ENCODE data around the gene HOXB2. TPM values are rescaled to one million over a fixed set of nuclear protein-coding genes. Genes with fewer than 3 reads are reported as not detected.
"Not testable (repeated sequence)": the region's sequence is repeated elsewhere in the genome, so short reads cannot be mapped to it uniquely, and the experiment has no call there.

Gene HOXB2
- total RNA-seq, 1 experiment from 2014 or later, result 30.7 TPM

GRCh38 chr17:48541577-48542113 lies 3.3 kb downstream of the HOXB2 start:
- peak; percentile 79 for DNase-seq (ENCODE audit: low read depth)

GRCh38 chr17:48541036-48541576 lies 3.8 kb downstream of the HOXB2 start:
- no peak for DNase-seq (ENCODE audit: low read depth)

- DNase-seq (ENCODE audit: low read depth), result no peak
Measured at GRCh38 chr17:48540213-48540612, 4.7 kb downstream of the HOXB2 start.

GRCh38 chr17:48539177-48539576 lies 5.7 kb downstream of the HOXB2 start:
- peak; percentile 93 for DNase-seq (ENCODE audit: low read depth)

- DNase-seq (ENCODE audit: low read depth), result no peak
Measured at GRCh38 chr17:48537316-48537715, 7.6 kb downstream of the HOXB2 start.

- not testable (repeated sequence) for DNase-seq (ENCODE audit: low read depth)
Measured at GRCh38 chr17:48535793-48536559, 8.9 kb downstream of the HOXB2 start.

GRCh38 chr17:48532261-48532660 lies 12.6 kb downstream of the HOXB2 start:
- DNase-seq (ENCODE audit: low read depth), result no peak

GRCh38 chr17:48530887-48531272 lies 14.0 kb downstream of the HOXB2 start, which contains the start of gene HOXB1:
Gene HOXB1 (minus strand): TSS chr17:48531011. CDS start chr17:48530904, 107 bp downstream.
- no peak for DNase-seq (ENCODE audit: low read depth)

GRCh38 chr17:48530208-48530886 lies 14.6 kb downstream of the HOXB2 start:
- no peak for DNase-seq (ENCODE audit: low read depth)

- no peak for DNase-seq (ENCODE audit: low read depth)
Measured at GRCh38 chr17:48529683-48530009, 15.3 kb downstream of the HOXB2 start.

- no peak for DNase-seq (ENCODE audit: low read depth)
Measured at GRCh38 chr17:48528936-48529682, 15.8 kb downstream of the HOXB2 start.

- no peak for DNase-seq (ENCODE audit: low read depth)
Measured at GRCh38 chr17:48528153-48528935, 16.6 kb downstream of the HOXB2 start.

- no peak for DNase-seq (ENCODE audit: low read depth)
Measured at GRCh38 chr17:48527547-48527932, 17.4 kb downstream of the HOXB2 start.

- DNase-seq (ENCODE audit: low read depth), result no peak
Measured at GRCh38 chr17:48526608-48527546, 18.0 kb downstream of the HOXB2 start.

GRCh38 chr17:48523010-48523409 lies 21.9 kb downstream of the HOXB2 start:
- no peak for DNase-seq (ENCODE audit: low read depth)

- peak; percentile 57 for DNase-seq (ENCODE audit: low read depth)
Measured at GRCh38 chr17:48522031-48522653, 22.8 kb downstream of the HOXB2 start.

- peak; percentile 50 for DNase-seq (ENCODE audit: low read depth)
Measured at GRCh38 chr17:48520631-48521079, 24.3 kb downstream of the HOXB2 start.

GRCh38 chr17:48519427-48519826 lies 25.5 kb downstream of the HOXB2 start:
- no peak for DNase-seq (ENCODE audit: low read depth)

GRCh38 chr17:48517478-48517877 lies 27.4 kb downstream of the HOXB2 start:
- DNase-seq (ENCODE audit: low read depth), result no peak

Measured in M059J (cell line).